ENCODE measurements around the gene RAB28.

- no peak for TF ChIP-seq TCF3 (CRISPR knock-in tag; IDR thresholded peaks at IDR 0.05)
- TF ChIP-seq JUND (IDR thresholded peaks at IDR 0.05; ENCODE audit: borderline replicate concordance, low read depth, low read length) = no peak
- TF ChIP-seq JUND (tag; IDR thresholded peaks at IDR 0.05; ENCODE audit: borderline replicate concordance, low read depth, low read length) = no peak
- no peak for TF ChIP-seq HDAC6 (IDR thresholded peaks at IDR 0.05; ENCODE audit: low read depth, low read length)
Measured at GRCh38 chr4:13514722-13515121, 30.6 kb upstream of the RAB28 start.
